HCT116 (cell line): ENCODE data around the gene PDYN. TPM values are rescaled to one million over a fixed set of nuclear protein-coding genes. Genes with fewer than 3 reads are reported as not detected.

Source experiments
- ATAC-seq: fragments of 200-7000 bp; cut with Tn5 transposase; 2 replicates; pipeline ENCODE4 v1.9.1; 2020; ENCODE audit warnings: mild to moderate bottlenecking, moderate library complexity
- BruUV-seq: library from RNA; stranded (reverse); fragments of 400-500 nt; replicated peaks from 2 replicates; lab custom pipeline; 2021; lab: Mats Ljungman, UMichigan
- CTCF ChIA-PET: fragments of 300-600 bp; sonication (Branson Sonifier 250); formaldehyde crosslinking; loops from one replicate; lab custom pipeline; 2021; ENCODE audit warnings: antibody characterized with exemption; lab: Charles Lee
- POLR2A ChIA-PET: fragments of 300-600, 350-600 bp; sonication (Branson Sonifier 250); formaldehyde crosslinking; loops from one replicate; lab custom pipeline; 2021; ENCODE audit warnings: antibody characterized with exemption; lab: Charles Lee
- RAD21 ChIA-PET, 2 experiments: fragments of 300-600 bp; sonication (Branson Sonifier 250); formaldehyde crosslinking; loops; one replicate each; lab custom pipeline; 2023; ENCODE audit warnings: low total read pairs in 2 of 2; ENCODE audit not compliant: uncharacterized antibody in 2 of 2, unreplicated experiment in 2 of 2, low non-redundant PET in 1 of 2; lab: Charles Lee
- DNase-seq: peaks from one replicate; pipeline ENCODE4 v3.0.0-alpha.2; 2010; ENCODE audit warnings: low read depth, low spot score
- H2AFZ ChIP-seq: fragments of 200-600 bp; shearing (Covaris generic), sonication (generic); 2 replicates; pipeline ENCODE4 v1.6.1; 2017; ENCODE audit warnings: low read depth, mixed run types, mixed read lengths, antibody characterized with exemption, low read length; ENCODE audit not compliant: poor library complexity, severe bottlenecking
- H3K27ac ChIP-seq: 2 replicates; pipeline ENCODE4 v1.5.1; 2012; ENCODE audit warnings: low read depth, low read length
- H3K27me3 ChIP-seq: fragments of 200-600 bp; sonication (generic); 2 replicates; pipeline ENCODE4 v1.6.1; 2016; ENCODE audit warnings: mixed run types, low read length, mixed read lengths; ENCODE audit not compliant: insufficient read depth
- H3K36me3 ChIP-seq, 2 experiments: fragments of 200-500 bp in 1 of 2; fragments of 200-600 bp in 1 of 2; sonication (Bioruptor generic) in 1 of 2; sonication (generic) in 1 of 2; 2 replicates each; pipeline versions ENCODE4 v1.5.1 to v1.6.1; 2014 to 2016; ENCODE audit warnings: low read length in 2 of 2, inconsistent platforms in 1 of 2, mixed read lengths in 1 of 2, mixed run types in 1 of 2; ENCODE audit not compliant: insufficient read depth in 2 of 2, control insufficient read depth in 1 of 2
- H3K4me1 ChIP-seq, 2 experiments: fragments of 200-600 bp in 1 of 2; sonication (generic) in 1 of 2; 2 replicates each; pipeline versions ENCODE4 v1.5.1 to v1.6.1; 2012 to 2017; ENCODE audit warnings: low read length in 2 of 2, inconsistent platforms in 1 of 2, mild to moderate bottlenecking in 1 of 2, mixed read lengths in 1 of 2, mixed run types in 1 of 2, moderate library complexity in 1 of 2; ENCODE audit not compliant: insufficient read depth in 2 of 2, control insufficient read depth in 1 of 2
- H3K4me2 ChIP-seq: fragments of 200-600 bp; sonication (generic); 2 replicates; pipeline ENCODE4 v1.6.1; 2017; ENCODE audit warnings: mixed run types, low read length, mixed read lengths
- H3K4me3 ChIP-seq, 2 experiments: fragments of 200-600 bp in 1 of 2; sonication (generic) in 1 of 2; replicated peaks in 1 of 2; 2 replicates each; pipeline ENCODE4 v1.5.1; 2011 to 2016; ENCODE audit warnings: low read length in 2 of 2, control low read depth in 1 of 2, low read depth in 1 of 2, mild to moderate bottlenecking in 1 of 2, mixed read lengths in 1 of 2, mixed run types in 1 of 2
- H3K79me2 ChIP-seq: fragments of 200-600 bp; sonication (generic); 2 replicates; pipeline ENCODE4 v1.6.1; 2017; ENCODE audit warnings: mild to moderate bottlenecking, mixed run types, low read length, moderate library complexity, mixed read lengths; ENCODE audit not compliant: insufficient read depth
- H3K9ac ChIP-seq: fragments of 200-600 bp; sonication (generic); 2 replicates; pipeline ENCODE4 v1.6.1; 2016; ENCODE audit warnings: low read length, mixed read lengths
- H3K9me2 ChIP-seq: fragments of 200-600 bp; sonication (generic), shearing (Covaris generic); 2 replicates; pipeline ENCODE4 v1.6.1; 2017; ENCODE audit warnings: mixed run types, mild to moderate bottlenecking, moderate library complexity; ENCODE audit not compliant: insufficient read depth
- H3K9me3 ChIP-seq, 2 experiments: fragments of 200-500 bp in 1 of 2; fragments of 200-600 bp in 1 of 2; sonication (Bioruptor generic) in 1 of 2; sonication (generic) in 1 of 2; 2 replicates each; pipeline ENCODE4 v1.6.1; 2014 to 2017; ENCODE audit warnings: low read length in 2 of 2, mixed read lengths in 2 of 2, inconsistent platforms in 1 of 2, low read depth in 1 of 2, mild to moderate bottlenecking in 1 of 2, mixed run types in 1 of 2, moderate library complexity in 1 of 2; ENCODE audit not compliant: control insufficient read depth in 1 of 2, insufficient read depth in 1 of 2
- H4K20me1 ChIP-seq: fragments of 200-600 bp; sonication (generic), shearing (Covaris generic); 2 replicates; pipeline ENCODE4 v1.6.1; 2017; ENCODE audit warnings: mixed run types, mild to moderate bottlenecking, moderate library complexity; ENCODE audit not compliant: insufficient read depth
- ATF3 ChIP-seq: IDR thresholded peaks from 2 replicates; pipeline ENCODE4 v1.6.1; 2012
- CEBPB ChIP-seq: IDR thresholded peaks from 2 replicates; pipeline ENCODE4 v1.6.1; 2012; ENCODE audit warnings: low read depth
- CTCF ChIP-seq, 3 experiments: fragments of 200-600 bp in 1 of 3; sonication (generic) in 1 of 3; IDR thresholded peaks in 2 of 3; conservative IDR thresholded peaks in 1 of 3; 2 replicates each; pipeline ENCODE4 v1.5.1; 2012 to 2017; ENCODE audit warnings: low read depth in 2 of 3, low read length in 2 of 3, antibody characterized with exemption in 1 of 3, borderline replicate concordance in 1 of 3, control low read depth in 1 of 3, mild to moderate bottlenecking in 1 of 3, mixed read lengths in 1 of 3, mixed run types in 1 of 3, moderate library complexity in 1 of 3; ENCODE audit not compliant: insufficient read depth in 1 of 3
- ELF1 ChIP-seq: IDR thresholded peaks from 2 replicates; pipeline ENCODE4 v1.6.1; 2012; ENCODE audit warnings: low read depth, borderline replicate concordance
- FOSL1 ChIP-seq: IDR thresholded peaks from 2 replicates; pipeline ENCODE4 v1.6.1; 2012; ENCODE audit warnings: low read depth
- JUND ChIP-seq: IDR thresholded peaks from 2 replicates; pipeline ENCODE4 v1.6.1; 2012
- MAX ChIP-seq: IDR thresholded peaks from 2 replicates; pipeline ENCODE4 v1.6.1; 2012
- REST ChIP-seq: IDR thresholded peaks from 2 replicates; pipeline ENCODE4 v1.6.1; 2012; ENCODE audit warnings: low read depth
- SP1 ChIP-seq: IDR thresholded peaks from 2 replicates; pipeline ENCODE4 v1.6.1; 2012; ENCODE audit warnings: low read depth
- YY1 ChIP-seq: IDR thresholded peaks from 2 replicates; pipeline ENCODE4 v1.6.1; 2011; ENCODE audit warnings: low read length, low read depth, moderate library complexity, mild to moderate bottlenecking; ENCODE audit not compliant: insufficient replicate concordance; ENCODE audit errors: extremely low read depth
- ZFX ChIP-seq: fragments of 450-650 bp; IDR thresholded peaks from 2 replicates; pipeline ENCODE4 v1.6.1; 2017
- intact Hi-C: fragments of 100-400 bp; cut with micrococcal nuclease; formaldehyde crosslinking; loops from 2 replicates; pipeline ENCODE4 v1.10.0; 2022
- total RNA-seq: library from RNA; stranded (reverse); gene quantifications from one replicate; pipeline ENCODE4 v1.2.1, GENCODE V29; 2021; ENCODE audit not compliant: unreplicated experiment
- TF ChIP-seq, protein P1 (sequence below): IDR thresholded peaks from 2 replicates; pipeline ENCODE4 v1.6.1; 2011; ENCODE audit warnings: mild to moderate bottlenecking, low read length, moderate library complexity; ENCODE audit not compliant: insufficient replicate concordance; ENCODE audit errors: extremely low read depth

Gene PDYN
- total RNA-seq, 1 experiment from 2014 or later, result not detected

GRCh38 chr20:2001119-2001518 is 7.3 kb upstream of the PDYN start:
- RAD21 ChIA-PET, result no interaction called here
- no TSS peak for BruUV-seq

DNA sequence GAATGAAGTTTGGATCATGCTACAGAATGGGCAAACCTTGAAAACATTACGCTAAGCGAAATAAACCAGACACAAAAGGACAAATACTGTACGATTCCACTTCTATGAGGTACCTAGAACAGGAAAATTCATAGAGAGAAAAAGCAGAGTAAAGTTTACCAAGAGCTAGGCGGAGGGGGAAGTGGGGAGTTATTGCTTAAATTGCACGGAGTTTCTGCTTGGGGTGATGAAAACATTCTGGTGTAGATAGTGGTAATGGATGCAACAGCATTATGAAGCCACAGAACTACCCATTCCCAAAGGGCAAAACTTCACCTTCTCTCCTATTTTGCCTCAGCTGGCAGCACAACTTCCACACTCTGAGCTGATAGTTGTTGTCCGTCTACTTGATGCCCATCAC is 6.4 kb upstream of the PDYN start:
- ATAC-seq (no peak), DNase-seq (no peak)
- Histone ChIP-seq H3K79me2 (no peaks in the 10 kb centered on the region), H4K20me1 (no peaks in the 10 kb centered on the region), H3K4me1 (no peaks in the 10 kb centered on the region), H3K4me2 (no peak overlapping the region), H3K4me3 (no peak overlapping the region), H3K27ac (no peak overlapping the region), H3K27me3 (peaks cover 91% of the 10 kb centered on the region), H3K9me2 (no peaks in the 10 kb centered on the region), H3K36me3 (no peaks in the 10 kb centered on the region), H3K9me3 (no peaks in the 10 kb centered on the region), H2AFZ (no peak overlapping the region), H3K9ac (no peak overlapping the region)
- no TSS peak for BruUV-seq
- RAD21 ChIA-PET, result no interaction called here
- CTCF ChIA-PET, result no interaction called here
- POLR2A ChIA-PET, result no interaction called here
- intact Hi-C loops, result no loop called here
- no peak for TF ChIP-seq CTCF (IDR thresholded peaks at IDR 0.05 in 2 of 3, conservative IDR thresholded peaks at IDR 0.05 in 1 of 3; ENCODE audit: borderline replicate concordance in 1 of 3, insufficient read depth in 1 of 3, low read depth in 2 of 3, low read length in 2 of 3)
- TF ChIP-seq MAX, result no peak
- no peak for TF ChIP-seq REST
- no peak for TF ChIP-seq YY1
- TF ChIP-seq, protein P1, sequence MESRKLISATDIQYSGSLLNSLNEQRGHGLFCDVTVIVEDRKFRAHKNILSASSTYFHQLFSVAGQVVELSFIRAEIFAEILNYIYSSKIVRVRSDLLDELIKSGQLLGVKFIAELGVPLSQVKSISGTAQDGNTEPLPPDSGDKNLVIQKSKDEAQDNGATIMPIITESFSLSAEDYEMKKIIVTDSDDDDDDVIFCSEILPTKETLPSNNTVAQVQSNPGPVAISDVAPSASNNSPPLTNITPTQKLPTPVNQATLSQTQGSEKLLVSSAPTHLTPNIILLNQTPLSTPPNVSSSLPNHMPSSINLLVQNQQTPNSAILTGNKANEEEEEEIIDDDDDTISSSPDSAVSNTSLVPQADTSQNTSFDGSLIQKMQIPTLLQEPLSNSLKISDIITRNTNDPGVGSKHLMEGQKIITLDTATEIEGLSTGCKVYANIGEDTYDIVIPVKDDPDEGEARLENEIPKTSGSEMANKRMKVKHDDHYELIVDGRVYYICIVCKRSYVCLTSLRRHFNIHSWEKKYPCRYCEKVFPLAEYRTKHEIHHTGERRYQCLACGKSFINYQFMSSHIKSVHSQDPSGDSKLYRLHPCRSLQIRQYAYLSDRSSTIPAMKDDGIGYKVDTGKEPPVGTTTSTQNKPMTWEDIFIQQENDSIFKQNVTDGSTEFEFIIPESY, result no peak
- no peak for TF ChIP-seq ZFX
- no peak for TF ChIP-seq ELF1
- TF ChIP-seq FOSL1, result no peak
- TF ChIP-seq CEBPB, result no peak

More at GRCh38 chr20:2001119-2001518, 7.3 kb upstream of the PDYN start:
- Histone ChIP-seq H4K20me1 (no peaks in the 10 kb centered on the region), H3K4me3 (no peak overlapping the region), H3K4me1 (no peaks in the 10 kb centered on the region)
- POLR2A ChIA-PET, result no interaction called here
- intact Hi-C loops, result no loop called here
- TF ChIP-seq FOSL1 (no peak), SP1 (no peak), JUND (no peak), ATF3 (no peak)
- TF ChIP-seq, all 23 proteins: peak for 0
- CTCF ChIA-PET, result interaction anchor here (1.3 kb wide), 1 partner anchor 171 kb away, joined by 4 read pairs; no protein-coding TSS in a partner anchor
- Histone ChIP-seq H3K27ac (no peak overlapping the region), H3K36me3 (no peaks in the 10 kb centered on the region), H2AFZ (no peak overlapping the region), H3K4me2 (no peak overlapping the region), H3K27me3 (peaks cover 82% of the 10 kb centered on the region), H3K9me2 (no peaks in the 10 kb centered on the region), H3K79me2 (no peaks in the 10 kb centered on the region), H3K9ac (no peak overlapping the region), H3K9me3 (no peaks in the 10 kb centered on the region)
- ATAC-seq, result no peak
- no peak for DNase-seq
